Trophoblast cell (in vitro differentiated cells and primary cell): ENCODE results near the gene TRERF1.

Source experiments
- DNase-seq, 2 donors: peaks; one replicate each; pipeline ENCODE4 v3.0.0-alpha.2; 2016
- H2AFZ ChIP-seq: 2 replicates; pipeline ENCODE4 v1.6.1; 2013; ENCODE audit warnings: low read length, moderate library complexity, mild to moderate bottlenecking; ENCODE audit not compliant: insufficient read depth, poor library complexity
- H2AK5ac ChIP-seq: 2 replicates; pipeline ENCODE4 v1.6.1; 2013; ENCODE audit warnings: mild to moderate bottlenecking, low read length
- H2BK120ac ChIP-seq: 2 replicates; pipeline ENCODE4 v1.6.1; 2013; ENCODE audit warnings: low read length, mild to moderate bottlenecking, moderate library complexity; ENCODE audit not compliant: insufficient read depth, poor library complexity
- H2BK12ac ChIP-seq: 2 replicates; pipeline ENCODE4 v1.6.1; 2013; ENCODE audit warnings: mild to moderate bottlenecking, low read length, moderate library complexity
- H2BK5ac ChIP-seq: 2 replicates; pipeline ENCODE4 v1.6.1; 2013; ENCODE audit warnings: low read length, low read depth, moderate library complexity, mild to moderate bottlenecking; ENCODE audit not compliant: poor library complexity
- H3K14ac ChIP-seq: 2 replicates; pipeline ENCODE4 v1.6.1; 2013; ENCODE audit warnings: mild to moderate bottlenecking, low read length
- H3K18ac ChIP-seq: 2 replicates; pipeline ENCODE4 v1.6.1; 2013; ENCODE audit warnings: mild to moderate bottlenecking, low read length
- H3K23ac ChIP-seq: 2 replicates; pipeline ENCODE4 v1.6.1; 2013; ENCODE audit warnings: low read length
- H3K27ac ChIP-seq: 2 replicates; pipeline ENCODE4 v1.5.1; 2013; ENCODE audit warnings: low read depth, mild to moderate bottlenecking, inconsistent platforms, low read length, moderate library complexity
- H3K27me3 ChIP-seq: 2 replicates; pipeline ENCODE4 v1.6.1; 2013; ENCODE audit warnings: inconsistent platforms, mild to moderate bottlenecking, low read length, moderate library complexity; ENCODE audit not compliant: insufficient read depth
- H3K36me3 ChIP-seq, 2 experiments: 1 replicate in 1 of 2; 2 replicates in 1 of 2; pipeline ENCODE4 v1.6.1; 2013; ENCODE audit warnings: low read length in 2 of 2, mild to moderate bottlenecking in 2 of 2, moderate library complexity in 1 of 2; ENCODE audit not compliant: insufficient read depth in 2 of 2, control insufficient read depth in 1 of 2
- H3K4ac ChIP-seq: 2 replicates; pipeline ENCODE4 v1.6.1; 2013; ENCODE audit warnings: low read depth, mild to moderate bottlenecking, low read length, moderate library complexity
- H3K4me1 ChIP-seq, 2 experiments: 1 replicate in 1 of 2; 2 replicates in 1 of 2; pipeline ENCODE4 v1.6.1; 2013; ENCODE audit warnings: low read length in 2 of 2, mild to moderate bottlenecking in 2 of 2, moderate library complexity in 1 of 2; ENCODE audit not compliant: insufficient read depth in 2 of 2, control insufficient read depth in 1 of 2
- H3K4me2 ChIP-seq: 2 replicates; pipeline ENCODE4 v1.6.1; 2013; ENCODE audit warnings: inconsistent platforms, mild to moderate bottlenecking, low read length, moderate library complexity
- H3K4me3 ChIP-seq: 2 replicates; pipeline ENCODE4 v1.5.1; 2013; ENCODE audit warnings: mild to moderate bottlenecking, low read depth, low read length, inconsistent platforms
- H3K79me1 ChIP-seq: one replicate; pipeline ENCODE4 v1.6.1; 2013; ENCODE audit warnings: low read length
- H3K79me2 ChIP-seq: 2 replicates; pipeline ENCODE4 v1.6.1; 2013; ENCODE audit warnings: low read length, mild to moderate bottlenecking; ENCODE audit not compliant: control insufficient read depth, insufficient read depth, poor library complexity
- H3K9ac ChIP-seq: 2 replicates; pipeline ENCODE4 v1.6.1; 2013; ENCODE audit warnings: mild to moderate bottlenecking, low read length
- H3K9me3 ChIP-seq: 2 replicates; pipeline ENCODE4 v1.6.1; 2013; ENCODE audit warnings: low read depth, mild to moderate bottlenecking, control low read depth, inconsistent platforms, low read length; ENCODE audit not compliant: insufficient read depth
- H4K12ac ChIP-seq: 2 replicates; pipeline ENCODE4 v1.6.1; 2013; ENCODE audit warnings: low read depth, mild to moderate bottlenecking, low read length, moderate library complexity
- H4K8ac ChIP-seq: 2 replicates; pipeline ENCODE4 v1.6.1; 2013; ENCODE audit warnings: low read depth, mild to moderate bottlenecking, low read length, moderate library complexity
- H4K91ac ChIP-seq: one replicate; pipeline ENCODE4 v1.6.1; 2013; ENCODE audit warnings: low read depth, mild to moderate bottlenecking, low read length, moderate library complexity
- WGBS: extraction: QIAGEN DNeasy Blood & Tissue Kit; methylation state at CpG from one replicate; pipeline ENCODE4 v1.1.7; 2013; ENCODE audit warnings: missing lambda C conversion rate; ENCODE audit not compliant: insufficient read length, insufficient coverage; ENCODE audit errors: extremely low coverage; 5-methylcytosine and 5-hydroxymethylcytosine counted together

The TRERF1 gene

DNA sequence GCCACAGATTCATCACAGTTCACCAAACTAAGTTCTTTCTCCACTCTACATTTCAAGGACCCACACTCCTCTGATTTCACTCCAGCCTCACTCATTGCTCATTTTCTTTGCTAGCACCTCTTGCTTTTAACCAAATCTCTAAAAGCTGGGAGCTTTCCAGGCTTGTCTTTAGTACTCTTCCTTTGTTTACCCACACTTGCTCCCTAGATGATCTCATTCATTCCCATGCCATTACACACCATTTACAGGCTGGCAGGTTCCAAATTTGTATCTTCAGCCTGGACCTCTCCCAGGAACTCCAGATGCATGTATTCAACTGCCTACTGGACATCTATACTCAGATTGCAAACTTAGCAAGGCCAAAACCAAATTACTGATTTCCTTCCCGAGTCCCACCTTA, 251.7 kb downstream of the TRERF1 start:
- no peaks in the 10 kb centered on the region for H3K4me1 ChIP-seq
- no peak overlapping the region for H2AK5ac ChIP-seq
- no peak overlapping the region for H3K4me2 ChIP-seq
- H2AFZ ChIP-seq: no peak overlapping the region
- no peak overlapping the region for H2BK12ac ChIP-seq
- H2BK120ac ChIP-seq: no peak overlapping the region
- no peak overlapping the region for H4K91ac ChIP-seq
- no peak overlapping the region for H4K8ac ChIP-seq
- no peak overlapping the region for H4K12ac ChIP-seq
- no peaks in the 10 kb centered on the region for H3K79me2 ChIP-seq
- no CpG with 5 or more reads among the region's 1 CpG for WGBS
- H3K23ac ChIP-seq: no peak overlapping the region
- H3K4me3 ChIP-seq: no peak overlapping the region
- H3K36me3 ChIP-seq: peaks cover 0 to 4% of the 10 kb centered on the region in 2 experiments
- no peak overlapping the region for H3K27ac ChIP-seq
- H3K4ac ChIP-seq: no peak overlapping the region
- DNase-seq: no peak
- H3K18ac ChIP-seq: no peak overlapping the region
- no peak overlapping the region for H3K14ac ChIP-seq
- H2BK5ac ChIP-seq: no peak overlapping the region
- no peaks in the 10 kb centered on the region for H3K9me3 ChIP-seq
- no peak overlapping the region for H3K9ac ChIP-seq
- H3K79me1 ChIP-seq: no peaks in the 10 kb centered on the region
- no peaks in the 10 kb centered on the region for H3K27me3 ChIP-seq

DNA sequence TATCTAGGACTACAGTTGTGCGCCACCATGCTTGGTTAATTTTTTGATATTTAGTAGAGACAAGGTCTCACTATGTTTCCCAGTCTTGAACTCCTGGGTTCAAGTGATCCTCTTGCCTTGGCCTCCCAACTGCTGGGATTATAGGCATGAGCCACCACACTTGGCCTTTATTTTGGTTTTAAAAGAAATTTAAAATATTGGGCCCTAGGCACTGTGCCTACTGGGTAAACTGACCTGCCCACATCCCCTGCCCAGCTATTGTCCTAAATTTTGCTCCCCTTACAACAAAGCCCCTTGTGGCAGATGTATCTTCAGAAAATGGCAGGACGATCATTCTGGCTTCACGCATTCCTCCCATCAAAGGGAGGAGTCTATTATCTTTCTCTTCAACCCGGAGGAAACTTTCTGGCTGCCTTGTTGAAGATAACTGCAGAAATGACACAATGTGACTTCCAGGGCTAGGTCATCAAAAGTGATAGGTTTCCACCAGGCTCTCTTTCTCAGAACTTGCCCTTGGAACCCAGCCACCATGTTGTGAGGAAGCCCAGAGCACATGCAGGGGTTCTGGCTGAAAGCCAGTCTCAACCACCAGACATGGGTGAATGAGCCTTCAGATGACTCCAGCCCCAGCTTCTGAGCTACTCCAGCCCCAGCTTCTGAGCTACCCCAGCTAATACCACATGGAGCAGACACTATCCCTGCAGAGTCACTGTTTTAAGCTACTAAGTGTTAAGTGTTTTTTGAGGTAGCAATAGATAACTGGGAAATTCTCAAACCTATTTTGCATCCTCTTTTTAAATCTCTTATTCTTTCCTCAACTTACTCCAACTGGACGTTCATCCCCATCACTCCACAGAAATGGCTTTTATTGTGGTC, 252.4 kb downstream of the TRERF1 start:
- Histone ChIP-seq H3K27ac (no peak overlapping the region), H2BK12ac (no peak overlapping the region), H2AFZ (no peak overlapping the region), H3K23ac (no peak overlapping the region), H4K12ac (no peak overlapping the region), H3K79me1 (no peaks in the 10 kb centered on the region), H3K9ac (no peak overlapping the region), H3K18ac (no peak overlapping the region), H2BK120ac (no peak overlapping the region), H4K91ac (no peak overlapping the region), H3K4ac (no peak overlapping the region), H3K4me3 (no peak overlapping the region), H3K36me3 (peaks cover 0 to 2% of the 10 kb centered on the region in 2 experiments), H4K8ac (no peak overlapping the region), H2BK5ac (no peak overlapping the region), H2AK5ac (no peak overlapping the region), H3K4me2 (no peak overlapping the region), H3K9me3 (no peaks in the 10 kb centered on the region), H3K4me1 (no peaks in the 10 kb centered on the region), H3K79me2 (no peaks in the 10 kb centered on the region), H3K14ac (no peak overlapping the region), H3K27me3 (no peaks in the 10 kb centered on the region)
- no CpG with 5 or more reads among the region's 5 CpGs for WGBS
- no peak for DNase-seq

DNA sequence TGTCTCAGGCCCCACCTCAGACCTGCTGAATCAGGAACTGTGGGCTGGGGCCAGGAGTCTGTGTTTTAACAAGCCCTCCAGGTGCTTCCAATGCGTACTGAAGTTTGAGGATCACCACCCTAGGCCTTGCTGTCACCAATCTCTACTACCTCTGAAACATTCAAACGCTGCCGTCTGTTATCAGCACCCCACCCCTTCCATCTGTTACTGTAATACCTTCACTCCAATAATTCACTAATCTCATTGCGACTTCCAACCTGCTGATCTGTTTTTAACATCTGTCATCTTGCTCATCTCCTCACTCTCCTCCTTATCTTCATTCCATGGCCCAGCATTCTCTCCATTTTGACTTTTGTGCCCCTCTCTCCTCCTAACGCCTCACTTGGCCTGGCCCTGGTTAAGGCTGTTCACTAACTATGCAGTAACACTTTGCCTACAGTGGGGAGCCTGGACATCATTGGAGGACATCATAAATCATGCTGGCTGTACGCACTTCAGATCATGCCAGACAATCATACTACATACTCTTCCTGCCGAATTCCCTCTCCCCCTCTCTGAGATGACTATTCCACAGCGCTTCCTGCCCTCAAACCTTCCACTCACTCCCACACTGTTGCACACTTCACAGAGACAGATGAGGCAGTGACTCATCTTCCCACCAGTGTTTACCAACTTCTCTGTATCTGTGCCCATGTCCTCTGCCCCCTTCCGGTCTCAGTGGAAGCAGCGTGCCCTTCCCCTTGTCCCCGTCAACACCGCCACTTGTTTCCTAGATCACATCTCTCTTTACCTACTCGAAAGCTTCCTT, 254.0 kb downstream of the TRERF1 start:
- Histone ChIP-seq H3K4me3 (no peak overlapping the region), H2BK12ac (no peak overlapping the region), H3K36me3 (no peaks in the 10 kb centered on the region), H4K8ac (no peak overlapping the region), H2AFZ (no peak overlapping the region), H3K79me2 (no peaks in the 10 kb centered on the region), H3K9ac (no peak overlapping the region), H3K27me3 (no peaks in the 10 kb centered on the region), H2BK5ac (no peak overlapping the region), H3K4ac (no peak overlapping the region), H3K9me3 (no peaks in the 10 kb centered on the region), H3K4me2 (no peak overlapping the region), H3K4me1 (no peaks in the 10 kb centered on the region), H4K12ac (no peak overlapping the region), H3K79me1 (no peaks in the 10 kb centered on the region), H2BK120ac (no peak overlapping the region), H3K14ac (no peak overlapping the region), H2AK5ac (no peak overlapping the region), H3K27ac (no peak overlapping the region), H4K91ac (no peak overlapping the region), H3K23ac (no peak overlapping the region), H3K18ac (no peak overlapping the region)
- no peak for DNase-seq
- no CpG with 5 or more reads among the region's 13 CpGs for WGBS

GRCh38 chr6:42195415-42195814, 256.3 kb downstream of the TRERF1 start:
- Histone ChIP-seq H2BK5ac (no peak overlapping the region), H3K23ac (no peak overlapping the region), H3K27me3 (no peaks in the 10 kb centered on the region), H3K9me3 (no peaks in the 10 kb centered on the region), H4K12ac (no peak overlapping the region), H3K9ac (no peak overlapping the region), H3K18ac (no peak overlapping the region), H3K79me1 (no peaks in the 10 kb centered on the region), H2AK5ac (no peak overlapping the region), H3K14ac (no peak overlapping the region), H2AFZ (no peak overlapping the region), H2BK12ac (no peak overlapping the region), H3K4me1 (no peaks in the 10 kb centered on the region), H3K4me2 (no peak overlapping the region), H4K8ac (no peak overlapping the region), H3K79me2 (no peaks in the 10 kb centered on the region), H3K36me3 (no peaks in the 10 kb centered on the region), H3K4ac (no peak overlapping the region), H4K91ac (no peak overlapping the region), H3K4me3 (no peak overlapping the region), H3K27ac (no peak overlapping the region), H2BK120ac (no peak overlapping the region)
- DNase-seq: no peak
- no CpG with 5 or more reads among the region's 4 CpGs for WGBS
